ENCODE results near the gene NKX1-2. TPM values are rescaled to one million over a fixed set of nuclear protein-coding genes. Genes with fewer than 3 reads are reported as not detected.

The NKX1-2 gene
- polyA plus RNA-seq, 1 of the 3 experiments (the other 2 are of a cell fraction): not detected

- Histone ChIP-seq H4K20me1 (ENCODE audit: insufficient read depth) (no peaks in the 10 kb centered on the region), H3K9me3 (no peaks in the 10 kb centered on the region), H3K9me2 (no peaks in the 10 kb centered on the region), H3K4me3 (ENCODE audit: low read depth in 2 of 2, low read length in 1 of 2) (no peak overlapping the region), H3K9ac (no peak overlapping the region), H3K27ac (ENCODE audit: low read depth in 2 of 2, low read length in 1 of 2) (no peak overlapping the region), H3K79me2 (ENCODE audit: insufficient read depth) (no peaks in the 10 kb centered on the region), H2AFZ (ENCODE audit: low read depth) (no peak overlapping the region), H3K4me1 (ENCODE audit: control insufficient read depth in 1 of 2, insufficient read depth in 2 of 2, low read depth in 1 of 2, low read length in 1 of 2) (peaks cover 0 to 5% of the 10 kb centered on the region in 2 experiments; a peak in 1 of 4 replicates), H3F3A (replicated peaks; ENCODE audit: insufficient read depth) (no peaks in the 10 kb centered on the region), H3K36me3 (replicated peaks in 1 of 2; ENCODE audit: control insufficient read depth in 1 of 2, insufficient read depth in 2 of 2, low read length in 1 of 2) (peaks cover 0 to 3% of the 10 kb centered on the region in 2 experiments), H3K27me3 (ENCODE audit: insufficient read depth) (no peaks in the 10 kb centered on the region), H3K4me2 (no peak overlapping the region)
- POLR2A ChIA-PET: no interaction called here
- WGBS (ENCODE audit: low lambda C conversion rate): 94% methylated on average over 7 of the region's 17 CpGs
- CTCF ChIA-PET: interaction anchor here (1.3 kb wide), 1 partner anchor 489 kb away, joined by 4 read pairs; no protein-coding TSS in a partner anchor
- TF ChIP-seq EP300 (IDR thresholded peaks at IDR 0.05; ENCODE audit: borderline replicate concordance in 1 of 2, low read depth in 1 of 2, low read length in 1 of 2) (no peak), TEAD4 (IDR thresholded peaks at IDR 0.05; ENCODE audit: borderline replicate concordance, insufficient read depth) (no peak), GABPA (IDR thresholded peaks at IDR 0.05; ENCODE audit: low read depth) (no peak)
- TF ChIP-seq, protein P1, sequence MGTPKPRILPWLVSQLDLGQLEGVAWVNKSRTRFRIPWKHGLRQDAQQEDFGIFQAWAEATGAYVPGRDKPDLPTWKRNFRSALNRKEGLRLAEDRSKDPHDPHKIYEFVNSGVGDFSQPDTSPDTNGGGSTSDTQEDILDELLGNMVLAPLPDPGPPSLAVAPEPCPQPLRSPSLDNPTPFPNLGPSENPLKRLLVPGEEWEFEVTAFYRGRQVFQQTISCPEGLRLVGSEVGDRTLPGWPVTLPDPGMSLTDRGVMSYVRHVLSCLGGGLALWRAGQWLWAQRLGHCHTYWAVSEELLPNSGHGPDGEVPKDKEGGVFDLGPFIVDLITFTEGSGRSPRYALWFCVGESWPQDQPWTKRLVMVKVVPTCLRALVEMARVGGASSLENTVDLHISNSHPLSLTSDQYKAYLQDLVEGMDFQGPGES (IDR thresholded peaks at IDR 0.05; ENCODE audit: low read depth, low read length): no peak
- no peak for DNase-seq
Observed at GRCh38 chr10:124484031-124484430, 34.2 kb upstream of the NKX1-2 start.

DNA sequence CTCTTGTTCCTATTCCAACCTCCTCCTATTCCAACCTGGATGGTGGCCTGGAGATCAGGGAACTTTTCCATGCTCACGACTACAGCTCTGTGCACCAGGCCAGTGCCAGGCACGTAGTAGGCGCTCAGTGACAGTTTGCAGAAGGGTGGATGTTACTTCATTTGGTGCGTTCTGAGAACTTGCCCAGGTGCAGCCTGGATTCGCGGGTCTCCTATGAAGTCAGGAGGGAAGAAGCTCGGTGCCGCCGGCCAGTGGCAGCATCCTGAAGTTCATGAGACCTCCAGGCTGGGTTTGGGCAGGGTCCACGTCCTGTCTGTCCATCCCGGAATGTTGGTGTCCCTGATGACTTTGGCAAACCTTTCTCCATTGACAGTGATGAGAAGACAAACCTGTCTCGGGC, 33.0 kb upstream of the NKX1-2 start:
- CTCF ChIA-PET: interaction anchor here (0.9 to 1.3 kb wide), 2 partner anchors 19 to 488 kb away, joined by 3 to 4 read pairs; no protein-coding TSS in a partner anchor
- Histone ChIP-seq H3K9ac (no peak overlapping the region), H4K20me1 (ENCODE audit: insufficient read depth) (no peaks in the 10 kb centered on the region), H3K4me2 (no peak overlapping the region), H3K27ac (ENCODE audit: low read depth in 2 of 2, low read length in 1 of 2) (no peak overlapping the region), H3K79me2 (ENCODE audit: insufficient read depth) (no peaks in the 10 kb centered on the region), H3K27me3 (ENCODE audit: insufficient read depth) (no peaks in the 10 kb centered on the region), H3K36me3 (replicated peaks in 1 of 2; ENCODE audit: control insufficient read depth in 1 of 2, insufficient read depth in 2 of 2, low read length in 1 of 2) (no peaks in the 10 kb centered on the region), H3K9me3 (no peaks in the 10 kb centered on the region), H3K4me1 (ENCODE audit: control insufficient read depth in 1 of 2, insufficient read depth in 2 of 2, low read depth in 1 of 2, low read length in 1 of 2) (peaks cover 0 to 7% of the 10 kb centered on the region in 2 experiments; a peak in 1 of 4 replicates), H3F3A (replicated peaks; ENCODE audit: insufficient read depth) (no peaks in the 10 kb centered on the region), H3K9me2 (no peaks in the 10 kb centered on the region), H2AFZ (ENCODE audit: low read depth) (no peak overlapping the region), H3K4me3 (ENCODE audit: low read depth in 2 of 2, low read length in 1 of 2) (no peak overlapping the region)
- WGBS (ENCODE audit: low lambda C conversion rate): 89% methylated on average over 12 of the region's 12 CpGs
- TF ChIP-seq RFX5 (IDR thresholded peaks at IDR 0.05; ENCODE audit: low read length) (no peak), RXRA (IDR thresholded peaks at IDR 0.05; ENCODE audit: borderline replicate concordance, low read depth) (no peak)
- DNase-seq: no peak
- POLR2A ChIA-PET: no interaction called here

- H3K9me2 ChIP-seq: no peaks in the 10 kb centered on the region
- H2AFZ ChIP-seq (ENCODE audit: low read depth): no peak overlapping the region
- H4K20me1 ChIP-seq (ENCODE audit: insufficient read depth): no peaks in the 10 kb centered on the region
- no peaks in the 10 kb centered on the region for H3K27me3 ChIP-seq (ENCODE audit: insufficient read depth)
- WGBS (ENCODE audit: low lambda C conversion rate): 90% methylated on average over 10 of the region's 10 CpGs
- peaks cover 0 to 7% of the 10 kb centered on the region in 2 experiments; a peak in 1 of 4 replicates for H3K4me1 ChIP-seq (ENCODE audit: control insufficient read depth in 1 of 2, insufficient read depth in 2 of 2, low read depth in 1 of 2, low read length in 1 of 2)
- ChIA-PET POLR2A (no interaction called here), CTCF (interaction anchor here (0.9 kb wide), 1 partner anchor 19 kb away, joined by 3 read pairs; no protein-coding TSS in a partner anchor)
- no peak for TF ChIP-seq MEF2A (IDR thresholded peaks at IDR 0.05; ENCODE audit: borderline replicate concordance, low read depth)
- no peak for TF ChIP-seq MXI1 (IDR thresholded peaks at IDR 0.05; ENCODE audit: low read depth, low read length)
- no peaks in the 10 kb centered on the region for H3K36me3 ChIP-seq (replicated peaks in 1 of 2; ENCODE audit: control insufficient read depth in 1 of 2, insufficient read depth in 2 of 2, low read length in 1 of 2)
- no peak overlapping the region for H3K4me3 ChIP-seq (ENCODE audit: low read depth in 2 of 2, low read length in 1 of 2)
- H3K9me3 ChIP-seq: no peaks in the 10 kb centered on the region
- H3K4me2 ChIP-seq: no peak overlapping the region
- no peaks in the 10 kb centered on the region for H3F3A ChIP-seq (replicated peaks; ENCODE audit: insufficient read depth)
- no peaks in the 10 kb centered on the region for H3K79me2 ChIP-seq (ENCODE audit: insufficient read depth)
- H3K27ac ChIP-seq (ENCODE audit: low read depth in 2 of 2, low read length in 1 of 2): no peak overlapping the region
- H3K9ac ChIP-seq: no peak overlapping the region
- DNase-seq: no peak
Observed at GRCh38 chr10:124482236-124482800, 32.5 kb upstream of the NKX1-2 start.

All from SK-N-SH (cell line).